ENCODE measurements around the gene SPIN3.
"Not testable (repeated sequence)": the region's sequence is repeated elsewhere in the genome, so short reads cannot be mapped to it uniquely, and the experiment has no call there.

SPIN3 gene

GRCh38 chrX:56995271-56995994 lies at the start of gene SPIN3:
SPIN3 (minus strand) TSS chrX:56995541; CDS start chrX:56994947, 594 bp downstream.
- DNase-seq = peak; percentile 70

GRCh38 chrX:57044245-57044644 lies 48.9 kb upstream of the SPIN3 start:
- DNase-seq = peak; percentile 2

GRCh38 chrX:57037265-57037664 lies 41.9 kb upstream of the SPIN3 start:
- not testable (repeated sequence) for DNase-seq

- DNase-seq = no peak
Measured at GRCh38 chrX:56994375-56995270, 718 bp downstream of the SPIN3 start.

- no peak for DNase-seq
Measured at GRCh38 chrX:56987741-56988140, 7.6 kb downstream of the SPIN3 start.

GRCh38 chrX:56986138-56986537 lies 9.2 kb downstream of the SPIN3 start:
- DNase-seq = no peak

DNA sequence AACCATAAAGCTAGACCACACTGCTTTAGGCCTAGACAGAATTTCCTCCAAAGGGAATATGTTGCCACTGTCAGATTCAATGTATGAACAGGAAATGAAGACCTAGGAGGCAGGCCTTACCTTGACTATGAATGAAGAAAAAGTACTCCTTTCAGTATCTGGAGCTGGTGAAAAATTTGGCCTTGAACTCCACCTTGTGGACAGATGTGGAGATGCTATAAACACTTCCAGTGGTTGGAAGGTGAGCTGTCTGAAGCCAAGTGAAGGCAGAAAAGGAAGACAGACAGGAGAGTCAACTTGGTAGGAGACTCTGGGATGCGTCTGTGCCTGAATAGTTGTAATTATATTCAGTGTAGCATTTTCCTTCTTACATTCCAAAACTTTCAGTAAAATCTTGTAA lies 17.2 kb downstream of the SPIN3 start:
- DNase-seq = peak; percentile 68

GRCh38 chrX:56975611-56976010 lies 19.7 kb downstream of the SPIN3 start:
- DNase-seq = no peak

DNA sequence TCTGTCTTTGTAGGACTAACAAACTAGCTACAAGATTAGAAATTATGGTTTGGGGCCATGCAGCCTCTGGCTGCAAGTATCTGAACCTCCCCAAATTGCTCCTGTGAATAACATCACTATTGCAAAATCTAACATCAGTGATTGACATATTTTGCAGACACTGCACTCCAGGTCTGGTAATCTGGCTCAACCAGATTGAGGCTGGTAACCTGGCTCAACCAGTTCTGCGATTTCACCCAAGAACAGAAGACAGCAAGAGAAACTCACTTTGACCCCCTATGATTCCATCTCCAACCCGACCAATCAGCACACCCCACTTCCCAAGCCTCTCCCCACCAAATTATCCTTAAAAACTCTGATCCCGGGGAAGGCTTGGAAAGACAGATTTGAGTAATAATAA lies 20.9 kb downstream of the SPIN3 start:
- no peak for DNase-seq

DNA sequence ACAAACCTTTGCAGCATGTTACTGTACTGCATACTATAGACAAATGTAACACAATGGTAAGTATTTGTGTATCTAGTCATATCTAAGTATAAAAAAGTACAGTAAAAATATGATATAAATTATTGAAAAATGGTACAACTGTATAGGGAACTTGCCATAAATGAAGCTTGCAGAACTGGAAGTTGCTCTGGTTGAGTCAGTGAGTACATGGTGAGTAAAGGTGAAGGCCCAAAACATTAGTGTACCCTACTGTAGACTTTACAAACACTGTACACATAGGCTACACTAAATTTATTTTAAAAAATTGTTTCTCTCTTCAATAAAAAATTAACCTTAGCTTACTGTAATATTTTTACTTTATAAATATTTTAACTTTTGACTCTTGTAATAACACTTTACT lies 25.8 kb downstream of the SPIN3 start:
- DNase-seq = no peak

- no peak for DNase-seq
Measured at GRCh38 chrX:56968980-56969379, 26.4 kb downstream of the SPIN3 start.

GRCh38 chrX:56963377-56963776 lies 32.0 kb downstream of the SPIN3 start:
- no peak for DNase-seq

DNA sequence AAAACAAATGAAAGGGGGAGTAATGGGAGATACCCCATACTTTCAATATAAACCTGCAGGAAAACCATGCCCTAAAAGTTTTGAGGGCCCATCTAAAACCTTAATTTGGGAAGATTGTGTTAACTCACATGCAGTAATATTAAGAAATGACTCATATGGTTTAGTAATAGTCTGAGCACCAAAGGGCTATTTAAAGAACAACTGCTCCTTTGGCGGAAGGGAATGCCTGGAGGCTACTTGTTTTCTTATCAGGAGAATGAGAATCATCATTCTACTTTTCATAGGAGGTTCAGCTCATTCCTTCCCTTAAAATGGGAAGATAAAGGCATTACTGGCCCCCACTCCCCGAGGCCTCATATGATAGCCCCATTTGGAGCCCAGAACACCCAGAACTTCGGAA lies 47.6 kb downstream of the SPIN3 start:
- DNase-seq = no peak

GRCh38 chrX:56946201-56946600 lies 49.1 kb downstream of the SPIN3 start:
- DNase-seq = not testable (repeated sequence)

GRCh38 chrX:56945226-56945625 lies 50.1 kb downstream of the SPIN3 start:
- DNase-seq = not testable (repeated sequence)

- DNase-seq = no peak
Measured at GRCh38 chrX:56943264-56943663, 52.1 kb downstream of the SPIN3 start.

Data from activated CD4-positive, alpha-beta T cell treated with anti-CD3 and anti-CD28 coated beads, Interleukin-2, amount 50 U/mL, for 16 hours (primary cell).